Activated T-helper 9 cell treated with anti-CD3 and anti-CD28 coated beads, Interleukin-2, amount 50 U/mL, for 16 hours (primary cell): ENCODE data around the gene RAP1GAP2.
A peak's percentile ranks its signal among the peaks of the same experiment; 100 is the strongest.

Source experiments
- DNase-seq: peaks from one replicate; pipeline ENCODE4 v3.0.0-alpha.2; 2020; ENCODE audit warnings: low read depth

Gene RAP1GAP2

GRCh38 chr17:2853283-2854142 lies 57.3 kb downstream of the RAP1GAP2 start:
- peak; percentile 9 for DNase-seq

GRCh38 chr17:2854143-2855055 lies 58.2 kb downstream of the RAP1GAP2 start:
- peak; percentile 3 for DNase-seq

DNA sequence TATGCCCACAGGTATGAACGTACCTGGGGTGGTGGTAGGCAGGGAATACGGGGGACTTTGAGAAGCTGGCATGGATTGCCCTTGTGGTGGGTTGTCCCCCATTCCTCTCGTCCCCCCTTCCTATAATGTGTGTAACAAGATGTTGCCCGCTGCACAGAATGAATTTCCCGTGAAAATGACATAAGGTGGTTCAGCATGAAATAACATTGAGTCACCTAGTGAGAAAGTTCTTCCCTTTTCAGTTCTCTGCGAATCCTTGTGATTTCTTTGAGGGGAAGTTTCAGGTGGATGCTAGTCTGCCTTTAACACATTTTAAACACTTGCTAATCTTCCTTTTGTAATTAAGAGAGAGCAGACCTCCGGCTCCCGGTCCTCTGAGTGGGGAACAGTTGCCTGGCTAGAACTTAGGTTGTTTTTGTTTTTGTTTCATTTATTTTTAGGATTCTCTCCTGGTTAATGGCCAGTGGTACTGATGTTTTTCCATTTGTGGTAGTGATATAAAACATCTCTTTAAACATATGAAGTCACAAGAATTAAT lies 58.9 kb downstream of the RAP1GAP2 start:
- DNase-seq = no peak

- no peak for DNase-seq
Measured at GRCh38 chr17:2856727-2857126, 60.5 kb downstream of the RAP1GAP2 start.

DNA sequence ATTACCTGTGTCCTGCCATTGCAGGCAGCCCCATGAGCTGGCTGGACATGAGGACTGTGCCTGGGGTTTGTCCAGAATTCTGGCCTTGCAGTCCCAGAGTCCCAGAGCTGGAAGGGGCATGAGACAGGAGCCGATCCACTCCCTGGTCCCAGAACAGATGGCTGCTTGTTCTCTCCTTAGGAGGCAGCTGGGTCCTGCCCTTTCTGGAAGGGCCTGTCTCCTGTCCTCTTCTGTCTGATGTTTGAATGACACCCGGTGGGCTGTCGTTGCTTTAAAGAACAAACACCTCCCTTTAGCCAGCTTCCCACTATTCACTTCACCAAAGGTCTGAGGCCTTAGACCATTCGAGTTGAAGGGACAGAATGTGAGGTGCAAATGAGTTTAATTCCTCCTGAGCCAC lies 63.8 kb downstream of the RAP1GAP2 start:
- no peak for DNase-seq

GRCh38 chr17:2860883-2861282 lies 64.6 kb downstream of the RAP1GAP2 start:
- no peak for DNase-seq

GRCh38 chr17:2862197-2862596 lies 66.0 kb downstream of the RAP1GAP2 start:
- no peak for DNase-seq

- no peak for DNase-seq
Measured at GRCh38 chr17:2863204-2863603, 67.0 kb downstream of the RAP1GAP2 start.

GRCh38 chr17:2865228-2865627 lies 69.0 kb downstream of the RAP1GAP2 start:
- no peak for DNase-seq

DNA sequence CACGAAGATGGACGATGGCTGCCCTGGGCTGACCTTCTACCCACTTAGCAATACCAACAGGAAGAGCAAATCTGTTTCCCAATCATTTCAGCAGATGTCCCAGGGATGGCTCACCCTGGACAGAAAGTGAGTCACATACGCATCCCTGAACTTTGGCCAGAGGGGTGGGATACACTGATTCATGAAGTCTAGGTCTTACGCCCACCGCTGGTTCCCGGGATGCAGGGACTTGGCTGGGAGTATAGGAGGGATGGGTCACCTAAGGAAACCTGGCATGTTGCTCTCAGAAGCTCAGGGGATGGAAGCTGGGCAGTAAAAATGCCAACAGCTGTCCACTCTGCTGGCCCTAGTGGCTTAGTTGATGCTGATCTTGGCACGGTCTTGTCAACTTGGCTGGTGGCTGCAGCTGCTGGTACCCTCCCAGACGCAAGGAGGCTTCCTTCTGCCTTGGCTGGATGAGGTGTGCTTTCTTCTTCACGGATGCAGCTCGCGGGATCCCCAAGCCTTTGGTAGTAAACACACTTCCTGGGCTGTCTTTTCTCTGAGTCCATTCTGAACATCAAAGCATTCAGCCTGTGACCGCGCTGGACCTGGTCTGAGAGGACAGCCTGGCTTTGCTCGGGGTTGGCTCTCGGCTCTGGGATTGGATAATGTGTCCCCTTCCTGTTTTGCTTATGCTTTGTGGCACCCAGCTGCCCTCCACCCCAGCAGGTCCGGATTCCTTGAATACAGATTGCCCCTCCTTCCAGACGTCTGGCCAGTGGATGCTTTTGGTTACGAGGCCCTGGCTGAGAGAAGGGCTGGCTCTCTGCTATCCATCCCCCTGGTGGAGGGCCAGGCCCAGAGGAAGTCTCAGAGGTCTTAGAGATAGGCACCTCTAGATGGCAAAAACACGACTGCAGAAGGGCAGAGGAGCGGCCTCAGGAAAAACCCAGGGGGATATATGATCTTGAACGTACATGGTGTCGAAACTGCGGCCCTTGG lies 71.5 kb downstream of the RAP1GAP2 start:
- no peak for DNase-seq

- DNase-seq = no peak
Measured at GRCh38 chr17:2869604-2870003, 73.4 kb downstream of the RAP1GAP2 start.

- no peak for DNase-seq
Measured at GRCh38 chr17:2871205-2871604, 75.0 kb downstream of the RAP1GAP2 start.

DNA sequence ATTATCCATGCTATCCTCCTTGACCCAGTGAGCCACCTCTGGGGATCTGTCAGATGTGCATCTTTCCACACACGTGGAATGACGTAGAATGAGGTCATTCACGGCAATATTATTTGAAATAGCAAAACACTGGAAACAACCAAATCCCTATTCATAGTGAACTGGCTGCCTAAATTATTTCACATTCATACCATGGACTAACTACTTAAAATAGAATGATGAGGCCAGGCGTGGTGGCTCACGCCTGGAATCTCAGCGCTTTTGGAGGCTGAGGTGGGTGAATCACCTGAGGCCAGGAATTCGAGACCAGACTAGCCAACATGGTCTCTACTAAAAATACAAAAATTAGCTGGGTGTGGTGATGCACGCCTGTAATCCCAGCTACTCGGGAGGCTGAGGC lies 75.5 kb downstream of the RAP1GAP2 start:
- DNase-seq = no peak

DNA sequence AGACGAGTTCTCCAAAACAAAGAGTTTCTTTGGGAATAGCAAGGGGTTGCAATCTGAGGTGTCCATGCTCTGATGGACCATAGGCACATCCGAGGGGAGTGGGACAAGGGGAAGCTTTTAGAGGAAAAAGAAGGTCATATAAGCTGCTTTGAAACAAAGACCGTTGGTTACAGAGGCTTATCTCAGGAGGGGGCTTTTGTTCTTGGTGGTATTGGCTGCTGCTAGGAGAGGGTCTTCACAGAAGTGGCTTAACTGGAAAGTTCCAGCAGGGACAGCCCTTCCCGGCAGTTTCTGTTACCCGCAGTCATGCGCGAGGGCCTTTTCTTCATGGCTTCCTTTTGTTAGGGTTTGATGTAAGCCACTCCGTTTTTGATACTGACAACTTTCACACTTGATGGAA lies 76.0 kb downstream of the RAP1GAP2 start:
- no peak for DNase-seq

- DNase-seq = no peak
Measured at GRCh38 chr17:2874189-2874686, 78.0 kb downstream of the RAP1GAP2 start.

DNA sequence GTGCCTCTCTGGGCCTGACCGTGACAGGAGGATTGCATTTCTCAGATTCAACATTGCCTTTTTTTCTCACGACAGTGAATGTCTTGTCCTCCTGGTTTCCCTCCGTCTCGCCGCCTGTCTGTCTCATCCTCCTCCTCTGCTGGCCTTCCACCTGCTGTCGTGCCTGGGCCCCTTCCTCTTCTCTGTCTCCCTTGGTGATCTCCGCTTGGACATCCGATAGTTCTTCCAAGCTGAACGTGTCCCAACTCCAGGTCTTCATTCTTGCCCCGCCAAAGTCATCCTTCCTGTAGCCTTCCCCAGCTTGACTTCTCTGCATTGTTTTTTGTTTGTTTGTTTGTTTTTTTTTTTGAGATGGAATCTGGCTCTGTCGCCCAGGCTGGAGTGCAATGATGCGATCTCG lies 79.4 kb downstream of the RAP1GAP2 start:
- DNase-seq = no peak

GRCh38 chr17:2876467-2876866 lies 80.2 kb downstream of the RAP1GAP2 start:
- DNase-seq = no peak

GRCh38 chr17:2878751-2879254 lies 82.6 kb downstream of the RAP1GAP2 start:
- DNase-seq = no peak

DNA sequence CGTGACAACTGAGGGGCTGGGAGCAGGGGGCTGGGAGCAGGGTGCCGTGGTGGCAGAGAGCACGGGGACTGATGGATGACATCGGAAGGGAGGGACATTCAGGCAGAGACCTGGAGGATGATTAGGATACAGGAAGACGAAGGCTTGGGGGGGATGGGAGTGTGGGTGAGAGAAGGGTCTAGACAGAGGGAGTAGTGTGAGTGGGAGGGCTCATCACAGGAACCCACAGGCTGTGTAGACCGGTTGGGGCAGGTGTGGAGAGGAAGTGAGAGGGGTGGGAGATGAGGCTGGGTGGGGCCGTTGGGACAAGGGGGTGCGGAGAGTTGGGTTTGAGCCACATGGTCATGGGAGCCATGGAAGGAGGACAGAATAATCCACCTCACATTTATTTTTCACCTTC lies 83.8 kb downstream of the RAP1GAP2 start:
- DNase-seq = no peak

DNA sequence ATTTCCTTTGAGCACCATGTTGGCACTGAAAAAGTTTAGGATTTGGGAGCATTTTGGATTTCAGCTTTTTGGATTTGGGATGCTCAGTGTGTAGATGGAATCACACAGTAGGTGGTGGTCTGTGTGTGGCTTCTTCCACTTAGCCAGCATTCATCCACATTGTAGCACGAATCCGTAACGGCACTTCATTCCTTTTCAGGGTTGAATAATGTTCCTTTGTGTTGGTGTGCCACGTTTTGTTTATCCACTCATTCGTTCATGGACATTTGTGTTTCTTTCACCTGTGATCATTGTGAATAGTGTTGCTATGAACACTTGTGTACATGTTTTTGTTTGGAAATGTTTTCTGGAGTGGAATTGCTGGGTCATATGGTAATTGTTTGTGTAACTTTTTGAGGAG lies 85.1 kb downstream of the RAP1GAP2 start:
- no peak for DNase-seq

DNA sequence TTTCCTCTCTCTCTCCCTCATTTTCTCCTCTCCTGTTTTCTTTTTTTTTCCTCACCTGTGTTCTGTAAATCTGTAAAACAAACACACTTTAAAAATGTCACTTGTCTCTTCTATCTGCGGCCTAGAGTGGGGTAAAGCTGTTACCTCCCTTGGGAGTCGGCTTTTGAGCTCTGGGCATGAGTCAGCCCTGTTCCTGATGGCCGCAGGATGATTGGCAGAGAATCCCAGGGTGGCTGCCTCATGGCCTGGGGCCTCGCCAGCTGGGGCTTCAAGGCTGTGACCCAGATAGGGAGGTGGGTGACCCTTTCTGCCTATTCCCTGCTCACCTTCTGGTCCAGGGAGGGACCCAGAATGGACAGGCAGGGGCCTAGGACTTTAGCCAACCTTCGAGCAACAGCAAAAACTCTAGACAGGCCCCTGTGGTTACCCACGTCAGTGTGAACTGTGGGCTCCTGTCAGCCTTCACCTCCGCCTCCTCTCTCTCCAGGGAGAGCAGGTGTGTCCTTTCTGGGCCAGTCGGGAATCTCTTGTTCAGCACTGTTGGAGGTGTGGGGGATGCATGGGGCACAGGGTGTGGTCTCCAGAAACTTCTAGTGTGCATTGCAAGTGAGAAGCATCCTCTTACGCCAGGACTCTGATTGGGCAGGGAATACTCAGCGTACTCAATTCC lies 87.4 kb downstream of the RAP1GAP2 start:
- no peak for DNase-seq
